B cell (primary cell): ENCODE data around the gene SYCP2.

Experiments
- CTCF ChIP-seq: fragments of 200-600 bp; IDR thresholded peaks from one replicate; pipeline ENCODE4 v1.8.0; 2022; ENCODE audit warnings: antibody characterized with exemption, mild to moderate bottlenecking
- EZH2 ChIP-seq: IDR thresholded peaks from 2 replicates; pipeline ENCODE4 v1.6.1; 2012; ENCODE audit warnings: borderline replicate concordance, low read depth, mild to moderate bottlenecking, moderate library complexity, low read length; ENCODE audit not compliant: insufficient read depth, poor library complexity, severe bottlenecking

GRCh38 chr20:59829786-59830664 lies 103.4 kb downstream of the SYCP2 start:
- no peak for TF ChIP-seq CTCF
- no peak for TF ChIP-seq EZH2
